ENCODE data around the gene FGFBP2. TPM values are rescaled to one million over a fixed set of nuclear protein-coding genes. Genes with fewer than 3 reads are reported as not detected.

FGFBP2 gene
- total RNA-seq, 1 donor from 2014 or later: not detected

DNA sequence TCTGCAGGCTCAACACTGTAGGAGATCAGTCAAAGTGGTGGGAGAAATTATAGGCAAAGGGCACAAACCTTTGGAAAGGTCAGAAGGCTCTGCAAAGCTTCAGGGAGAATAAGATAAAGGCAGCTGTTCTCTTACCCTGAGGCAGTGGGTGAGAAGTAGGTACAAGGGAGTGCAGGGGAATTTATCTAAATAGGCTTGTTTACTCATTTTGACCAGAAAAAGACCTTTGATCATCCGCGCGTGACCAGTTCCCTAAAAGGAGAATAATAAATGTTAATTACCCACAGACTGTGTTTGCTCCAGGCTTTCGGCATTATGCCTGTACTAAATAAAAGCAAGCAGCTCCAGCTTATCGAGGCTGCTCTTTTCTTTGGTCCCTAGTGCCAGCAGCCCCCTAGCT, 9.3 kb downstream of the FGFBP2 start:
- no peak overlapping the region for H3K4me2 ChIP-seq (ENCODE audit: low read length)
- no peaks in the 10 kb centered on the region for H4K20me1 ChIP-seq (ENCODE audit: insufficient read depth, low read length)
- no peaks in the 10 kb centered on the region for H3K4me1 ChIP-seq (ENCODE audit: insufficient read depth, low read length)
- H3K9me3 ChIP-seq (ENCODE audit: insufficient read depth, low read depth, low read length): no peaks in the 10 kb centered on the region
- H3K9ac ChIP-seq (ENCODE audit: low read length): no peak overlapping the region
- H3K79me2 ChIP-seq (ENCODE audit: insufficient read depth, low read length): no peaks in the 10 kb centered on the region
- FAIRE-seq (no peak), DNase-seq (ENCODE audit: low read depth) (no peak)
- Mint-ChIP-seq H3K27ac (ENCODE audit: unreplicated experiment) (no peak overlapping the region), H3K4me3 (ENCODE audit: unreplicated experiment) (no peak overlapping the region), H3K9me3 (ENCODE audit: unreplicated experiment) (peaks cover 4% of the 10 kb centered on the region), H3K4me1 (ENCODE audit: low read depth, unreplicated experiment) (no peaks in the 10 kb centered on the region), H3K27me3 (ENCODE audit: low read depth, unreplicated experiment) (no peaks in the 10 kb centered on the region), H3K36me3 (ENCODE audit: low read depth, unreplicated experiment) (no peaks in the 10 kb centered on the region)
- no peak overlapping the region for H3K4me3 ChIP-seq (ENCODE audit: insufficient read depth, low read depth, low read length)
- H3K27me3 ChIP-seq (ENCODE audit: insufficient read depth, low read length): no peaks in the 10 kb centered on the region
- TF ChIP-seq, protein P1, sequence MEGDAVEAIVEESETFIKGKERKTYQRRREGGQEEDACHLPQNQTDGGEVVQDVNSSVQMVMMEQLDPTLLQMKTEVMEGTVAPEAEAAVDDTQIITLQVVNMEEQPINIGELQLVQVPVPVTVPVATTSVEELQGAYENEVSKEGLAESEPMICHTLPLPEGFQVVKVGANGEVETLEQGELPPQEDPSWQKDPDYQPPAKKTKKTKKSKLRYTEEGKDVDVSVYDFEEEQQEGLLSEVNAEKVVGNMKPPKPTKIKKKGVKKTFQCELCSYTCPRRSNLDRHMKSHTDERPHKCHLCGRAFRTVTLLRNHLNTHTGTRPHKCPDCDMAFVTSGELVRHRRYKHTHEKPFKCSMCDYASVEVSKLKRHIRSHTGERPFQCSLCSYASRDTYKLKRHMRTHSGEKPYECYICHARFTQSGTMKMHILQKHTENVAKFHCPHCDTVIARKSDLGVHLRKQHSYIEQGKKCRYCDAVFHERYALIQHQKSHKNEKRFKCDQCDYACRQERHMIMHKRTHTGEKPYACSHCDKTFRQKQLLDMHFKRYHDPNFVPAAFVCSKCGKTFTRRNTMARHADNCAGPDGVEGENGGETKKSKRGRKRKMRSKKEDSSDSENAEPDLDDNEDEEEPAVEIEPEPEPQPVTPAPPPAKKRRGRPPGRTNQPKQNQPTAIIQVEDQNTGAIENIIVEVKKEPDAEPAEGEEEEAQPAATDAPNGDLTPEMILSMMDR (IDR thresholded peaks at IDR 0.05; ENCODE audit: insufficient read depth, low read depth, low read length): no peak
- no peak for TF ChIP-seq EZH2 (IDR thresholded peaks at IDR 0.05; ENCODE audit: insufficient read depth, low read length)
- no peak overlapping the region for H2AFZ ChIP-seq (ENCODE audit: low read depth, low read length)
- H3K36me3 ChIP-seq (ENCODE audit: insufficient read depth, low read length): no peaks in the 10 kb centered on the region
- no peak overlapping the region for H3K27ac ChIP-seq (ENCODE audit: low read depth, low read length)

- H3K9me3 Mint-ChIP-seq (ENCODE audit: unreplicated experiment): peaks cover 4% of the 10 kb centered on the region
- Histone ChIP-seq H3K27me3 (ENCODE audit: insufficient read depth, low read length) (no peaks in the 10 kb centered on the region), H2AFZ (ENCODE audit: low read depth, low read length) (no peak overlapping the region), H3K4me2 (ENCODE audit: low read length) (no peak overlapping the region), H3K4me3 (ENCODE audit: insufficient read depth, low read depth, low read length) (no peak overlapping the region), H4K20me1 (ENCODE audit: insufficient read depth, low read length) (no peaks in the 10 kb centered on the region), H3K27ac (ENCODE audit: low read depth, low read length) (no peak overlapping the region), H3K9ac (ENCODE audit: low read length) (no peak overlapping the region), H3K4me1 (ENCODE audit: insufficient read depth, low read length) (no peaks in the 10 kb centered on the region), H3K36me3 (ENCODE audit: insufficient read depth, low read length) (no peaks in the 10 kb centered on the region), H3K9me3 (ENCODE audit: insufficient read depth, low read depth, low read length) (no peaks in the 10 kb centered on the region), H3K79me2 (ENCODE audit: insufficient read depth, low read length) (no peaks in the 10 kb centered on the region)
- no peak overlapping the region for H3K4me3 Mint-ChIP-seq (ENCODE audit: unreplicated experiment)
- DNase-seq (ENCODE audit: low read depth): no peak
- no peaks in the 10 kb centered on the region for H3K4me1 Mint-ChIP-seq (ENCODE audit: low read depth, unreplicated experiment)
- TF ChIP-seq EZH2 (IDR thresholded peaks at IDR 0.05; ENCODE audit: insufficient read depth, low read length): no peak
- TF ChIP-seq, protein P1 (IDR thresholded peaks at IDR 0.05; ENCODE audit: insufficient read depth, low read depth, low read length): no peak
- H3K27ac Mint-ChIP-seq (ENCODE audit: unreplicated experiment): no peak overlapping the region
- no peak for FAIRE-seq
- no peaks in the 10 kb centered on the region for H3K36me3 Mint-ChIP-seq (ENCODE audit: low read depth, unreplicated experiment)
- no peaks in the 10 kb centered on the region for H3K27me3 Mint-ChIP-seq (ENCODE audit: low read depth, unreplicated experiment)
Observed at GRCh38 chr4:15951781-15952180, 11.2 kb downstream of the FGFBP2 start.

DNA sequence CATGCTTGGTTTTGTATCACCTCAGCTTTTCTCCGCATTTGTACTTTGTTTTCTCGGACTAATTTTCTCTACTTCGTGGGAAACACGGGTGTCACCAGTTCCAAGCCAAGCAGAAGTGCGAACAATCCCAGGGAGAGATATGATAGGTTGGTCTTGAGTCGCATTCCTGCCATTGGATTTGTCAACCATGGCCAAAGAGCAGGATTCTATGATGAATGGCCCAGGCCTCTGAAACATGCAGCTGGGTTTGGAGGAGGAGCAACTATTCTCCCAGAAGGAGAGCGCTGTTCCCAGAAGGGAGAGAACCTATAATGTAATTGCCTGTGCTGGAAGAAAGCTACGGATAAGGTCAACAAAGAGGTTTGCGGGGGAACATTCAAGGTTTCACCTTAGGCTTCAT, 14.1 kb downstream of the FGFBP2 start:
- Histone ChIP-seq H3K9ac (ENCODE audit: low read length) (no peak overlapping the region), H3K9me3 (ENCODE audit: insufficient read depth, low read depth, low read length) (no peaks in the 10 kb centered on the region), H3K27ac (ENCODE audit: low read depth, low read length) (no peak overlapping the region), H3K4me3 (ENCODE audit: insufficient read depth, low read depth, low read length) (no peak overlapping the region), H2AFZ (ENCODE audit: low read depth, low read length) (no peak overlapping the region), H3K4me1 (ENCODE audit: insufficient read depth, low read length) (no peaks in the 10 kb centered on the region), H3K36me3 (ENCODE audit: insufficient read depth, low read length) (no peaks in the 10 kb centered on the region), H3K27me3 (ENCODE audit: insufficient read depth, low read length) (no peaks in the 10 kb centered on the region), H4K20me1 (ENCODE audit: insufficient read depth, low read length) (no peaks in the 10 kb centered on the region), H3K4me2 (ENCODE audit: low read length) (no peak overlapping the region), H3K79me2 (ENCODE audit: insufficient read depth, low read length) (no peaks in the 10 kb centered on the region)
- DNase-seq (ENCODE audit: low read depth) (no peak), FAIRE-seq (no peak)
- TF ChIP-seq EZH2 (IDR thresholded peaks at IDR 0.05; ENCODE audit: insufficient read depth, low read length): no peak
- TF ChIP-seq, protein P1 (IDR thresholded peaks at IDR 0.05; ENCODE audit: insufficient read depth, low read depth, low read length): no peak
- Mint-ChIP-seq H3K27ac (ENCODE audit: unreplicated experiment) (no peak overlapping the region), H3K27me3 (ENCODE audit: low read depth, unreplicated experiment) (peaks cover 6% of the 10 kb centered on the region), H3K9me3 (ENCODE audit: unreplicated experiment) (peaks cover 2% of the 10 kb centered on the region), H3K36me3 (ENCODE audit: low read depth, unreplicated experiment) (no peaks in the 10 kb centered on the region), H3K4me1 (ENCODE audit: low read depth, unreplicated experiment) (no peaks in the 10 kb centered on the region), H3K4me3 (ENCODE audit: unreplicated experiment) (no peak overlapping the region)

All from astrocyte (in vitro differentiated cells and primary cell).